Left ventricle myocardium superior (tissue), 1 donor: ENCODE results near the gene TLCD3A. TPM values are rescaled to one million over a fixed set of nuclear protein-coding genes. Genes with fewer than 3 reads are reported as not detected.
"Not testable (repeated sequence)": the region's sequence is repeated elsewhere in the genome, so short reads cannot be mapped to it uniquely, and the experiment has no call there.

Experiments
- ATAC-seq: fragments of 200-7000 bp; cut with Tn5 transposase; one replicate; pipeline ENCODE4 v1.9.1; 2020; ENCODE audit warnings: mild to moderate bottlenecking, moderate library complexity
- DNase-seq: peaks from one replicate; pipeline ENCODE4 v3.0.0-alpha.2; 2020
- intact Hi-C: fragments of 100-400 bp; cut with micrococcal nuclease; formaldehyde crosslinking; loops from one replicate; pipeline ENCODE4 v1.11.0; 2022
- long read RNA-seq: library from polyadenylated mRNA; unstranded; transcript quantifications from one replicate; pipeline ENCODE4 v2.0.0, GENCODE V29; 2021
- total RNA-seq: library from RNA; stranded (reverse); fragmentation: NEBNext Ultra II Directional; extraction: Animal tissue kit (Norgen Biotek cat#: 25700); gene quantifications from one replicate; pipeline ENCODE4 v1.2.1, GENCODE V29; 2021
- donor health status: DM: no; HTN: yes; CAD: no; lungs with severe emphysema.

The TLCD3A gene
- 2.3 TPM for total RNA-seq
- long read RNA-seq, partial matches to known transcripts: 0 of 2 reads
- long read RNA-seq, other reads (novel, unspliced or antisense): 1 of 2 reads

GRCh38 chr17:732067-732901 is at the start of gene TLCD3A:
TSS of gene TLCD3A (plus strand) at chr17:732596. CDS start at chr17:732648, 52 bp downstream.
- ATAC-seq (peak; percentile 89), DNase-seq (peak; percentile 88)
- intact Hi-C loops: no loop called here

- DNase-seq: no peak
- ATAC-seq: no peak
- intact Hi-C loops: no loop called here
Observed at GRCh38 chr17:683040-683439, 49.4 kb upstream of the TLCD3A start.

- intact Hi-C loops: no loop called here
- DNase-seq: no peak
- no peak for ATAC-seq
Observed at GRCh38 chr17:683499-684254, 48.7 kb upstream of the TLCD3A start.

- intact Hi-C loops: no loop called here
- ATAC-seq (no peak), DNase-seq (no peak)
Observed at GRCh38 chr17:685006-685405, 47.4 kb upstream of the TLCD3A start.

GRCh38 chr17:688100-688989 is 44.1 kb upstream of the TLCD3A start:
- intact Hi-C loops: no loop called here
- no peak for DNase-seq
- ATAC-seq: no peak

- intact Hi-C loops: no loop called here
- no peak for ATAC-seq
- DNase-seq: no peak
Observed at GRCh38 chr17:689556-690275, 42.7 kb upstream of the TLCD3A start.

GRCh38 chr17:690361-690760 is 42.0 kb upstream of the TLCD3A start:
- intact Hi-C loops: no loop called here
- ATAC-seq (no peak), DNase-seq (no peak)

- ATAC-seq: no peak
- intact Hi-C loops: no loop called here
- DNase-seq: no peak
Observed at GRCh38 chr17:691423-691822, 41.0 kb upstream of the TLCD3A start.

- intact Hi-C loops: no loop called here
- no peak for ATAC-seq
- no peak for DNase-seq
Observed at GRCh38 chr17:692116-692515, 40.3 kb upstream of the TLCD3A start.

- ATAC-seq (no peak), DNase-seq (no peak)
- intact Hi-C loops: no loop called here
Observed at GRCh38 chr17:693791-694638, 38.4 kb upstream of the TLCD3A start.

GRCh38 chr17:696369-696768 is 36.0 kb upstream of the TLCD3A start:
- intact Hi-C loops: no loop called here
- DNase-seq (no peak), ATAC-seq (no peak)

- no peak for DNase-seq
- ATAC-seq: no peak
- intact Hi-C loops: no loop called here
Observed at GRCh38 chr17:697682-698081, 34.7 kb upstream of the TLCD3A start.

- DNase-seq, ATAC-seq, intact Hi-C loops: not testable (repeated sequence)
Observed at GRCh38 chr17:698096-698495, 34.3 kb upstream of the TLCD3A start.

- ATAC-seq (no peak), DNase-seq (no peak)
- intact Hi-C loops: no loop called here
Observed at GRCh38 chr17:699345-699744, 33.1 kb upstream of the TLCD3A start.

- ATAC-seq: peak; percentile 33
- no peak for DNase-seq
- intact Hi-C loops: loop anchor here (5.0 kb wide), 1 partner anchor 288 kb away; a partner anchor contains a TSS
Observed at GRCh38 chr17:700504-701094, 31.8 kb upstream of the TLCD3A start.

- ATAC-seq: no peak
- DNase-seq: no peak
- intact Hi-C loops: loop anchor here (5.0 kb wide), 1 partner anchor 291 kb away; a partner anchor contains a TSS
Observed at GRCh38 chr17:703081-703875, 29.1 kb upstream of the TLCD3A start.
